NCI-H187 (cell line): ENCODE measurements around the gene TNFAIP3.

Source experiments
- DNase-seq, 2 experiments: peaks; one replicate each; lab custom pipeline; 2025; lab: John Stamatoyannopoulos, UW

TNFAIP3 gene

GRCh38 chr6:137925141-137925698 is 58.2 kb downstream of the TNFAIP3 start:
- DNase-seq = no peak

GRCh38 chr6:137926207-137926731 is 59.2 kb downstream of the TNFAIP3 start:
- DNase-seq = no peak

GRCh38 chr6:137926985-137927384 is 59.9 kb downstream of the TNFAIP3 start:
- no peak for DNase-seq

- DNase-seq = no peak
These were observed 60.7 kb downstream of the TNFAIP3 start for GRCh38 chr6:137927777-137928218.

- DNase-seq = no peak
These were observed 61.2 kb downstream of the TNFAIP3 start for GRCh38 chr6:137928286-137928685.

GRCh38 chr6:137931849-137932465 is 64.9 kb downstream of the TNFAIP3 start:
- DNase-seq = no peak
